Right ventricle myocardium superior (tissue), 1 donor: ENCODE data around the gene MYO15B. TPM values are rescaled to one million over a fixed set of nuclear protein-coding genes. Genes with fewer than 3 reads are reported as not detected.
A peak's percentile ranks its signal among the peaks of the same experiment; 100 is the strongest.

Experiments
- ATAC-seq: fragments of 200-7000 bp; cut with Tn5 transposase; one replicate; pipeline ENCODE4 v1.9.1; 2020; ENCODE audit warnings: mild to moderate bottlenecking; ENCODE audit not compliant: poor library complexity
- DNase-seq: peaks from one replicate; pipeline ENCODE4 v3.0.0-alpha.2; 2020
- intact Hi-C: fragments of 100-400 bp; cut with DNase I; formaldehyde crosslinking; loops from one replicate; pipeline ENCODE4 v1.11.2; 2022
- total RNA-seq: library from RNA; stranded (reverse); fragmentation: NEBNext Ultra II Directional; extraction: Animal tissue kit (Norgen Biotek cat#: 25700); gene quantifications from one replicate; pipeline ENCODE4 v1.2.1, GENCODE V29; 2021
- donor health status: DM: no; HTN: yes; CAD: no; lungs with severe emphysema.

Gene MYO15B
- total RNA-seq, 1 donor from 2014 or later = 37.1 TPM

- intact Hi-C loops = no loop called here
- DNase-seq (no peak), ATAC-seq (no peak)
Measured at GRCh38 chr17:75614556-75615270, 27.1 kb downstream of the MYO15B start.

GRCh38 chr17:75615301-75615700 lies 27.7 kb downstream of the MYO15B start:
- intact Hi-C loops = no loop called here
- no peak for ATAC-seq
- DNase-seq = no peak

- ATAC-seq = no peak
- DNase-seq = no peak
- intact Hi-C loops = no loop called here
Measured at GRCh38 chr17:75616521-75617122, 29.0 kb downstream of the MYO15B start.

- DNase-seq (no peak), ATAC-seq (no peak)
- intact Hi-C loops = no loop called here
Measured at GRCh38 chr17:75617218-75617617, 29.6 kb downstream of the MYO15B start.

- DNase-seq = no peak
- no peak for ATAC-seq
- intact Hi-C loops = no loop called here
Measured at GRCh38 chr17:75617675-75618074, 30.1 kb downstream of the MYO15B start.

GRCh38 chr17:75619506-75620431 lies 32.2 kb downstream of the MYO15B start:
- no peak for ATAC-seq
- no peak for DNase-seq
- intact Hi-C loops = no loop called here

- ATAC-seq (no peak), DNase-seq (no peak)
- intact Hi-C loops = no loop called here
Measured at GRCh38 chr17:75621489-75621888, 33.9 kb downstream of the MYO15B start.

GRCh38 chr17:75622076-75622475 lies 34.5 kb downstream of the MYO15B start:
- no peak for DNase-seq
- intact Hi-C loops = no loop called here
- no peak for ATAC-seq

- DNase-seq = no peak
- no peak for ATAC-seq
- intact Hi-C loops = no loop called here
Measured at GRCh38 chr17:75622771-75623273, 35.2 kb downstream of the MYO15B start.

GRCh38 chr17:75623386-75623785 lies 35.8 kb downstream of the MYO15B start:
- DNase-seq (no peak), ATAC-seq (no peak)
- intact Hi-C loops = no loop called here

- intact Hi-C loops = no loop called here
- no peak for DNase-seq
Measured at GRCh38 chr17:75624021-75624420, 36.4 kb downstream of the MYO15B start.

GRCh38 chr17:75624714-75625345 lies 37.2 kb downstream of the MYO15B start:
- DNase-seq (no peak), ATAC-seq (no peak)
- intact Hi-C loops = no loop called here

More at GRCh38 chr17:75624021-75624420, 36.4 kb downstream of the MYO15B start:
- ATAC-seq = no peak

GRCh38 chr17:75625813-75626486 lies 38.4 kb downstream of the MYO15B start:
- intact Hi-C loops = no loop called here
- peak; percentile 38 for ATAC-seq

GRCh38 chr17:75626496-75627038 lies 39.0 kb downstream of the MYO15B start:
- DNase-seq (no peak), ATAC-seq (no peak)
- intact Hi-C loops = no loop called here

More at GRCh38 chr17:75625813-75626486, 38.4 kb downstream of the MYO15B start:
- DNase-seq = no peak

- no peak for ATAC-seq
- intact Hi-C loops = no loop called here
- DNase-seq = no peak
Measured at GRCh38 chr17:75627094-75627493, 39.5 kb downstream of the MYO15B start.

- no peak for DNase-seq
- intact Hi-C loops = no loop called here
Measured at GRCh38 chr17:75628425-75628824, 40.8 kb downstream of the MYO15B start.

GRCh38 chr17:75629157-75629556 lies 41.6 kb downstream of the MYO15B start:
- ATAC-seq (no peak), DNase-seq (no peak)
- intact Hi-C loops = no loop called here

More at GRCh38 chr17:75628425-75628824, 40.8 kb downstream of the MYO15B start:
- ATAC-seq = no peak
